Hindlimb muscle (tissue), 1 donor: Measurements from ENCODE around the gene RPS14. TPM values are rescaled to one million over a fixed set of nuclear protein-coding genes. Genes with fewer than 3 reads are reported as not detected.

Source experiments
- DNase-seq: peaks from one replicate; pipeline ENCODE4 v3.0.0-alpha.2; 2013
- polyA plus RNA-seq: library from polyadenylated mRNA; unstranded; fragments of 120-200 nt; gene quantifications from one replicate; pipeline ENCODE4 v1.2.1, GENCODE V29; 2013; ENCODE audit not compliant: insufficient read length

The RPS14 gene
- polyA plus RNA-seq = 2,799 TPM

- DNase-seq = peak; percentile 97
Measured at GRCh38 chr5:150449517-150450339, at the start of gene RPS14. Gene RPS14, minus strand, starts transcription at chr5:150449739. Its CDS starts 2,006 bp downstream, at chr5:150447733.

DNA sequence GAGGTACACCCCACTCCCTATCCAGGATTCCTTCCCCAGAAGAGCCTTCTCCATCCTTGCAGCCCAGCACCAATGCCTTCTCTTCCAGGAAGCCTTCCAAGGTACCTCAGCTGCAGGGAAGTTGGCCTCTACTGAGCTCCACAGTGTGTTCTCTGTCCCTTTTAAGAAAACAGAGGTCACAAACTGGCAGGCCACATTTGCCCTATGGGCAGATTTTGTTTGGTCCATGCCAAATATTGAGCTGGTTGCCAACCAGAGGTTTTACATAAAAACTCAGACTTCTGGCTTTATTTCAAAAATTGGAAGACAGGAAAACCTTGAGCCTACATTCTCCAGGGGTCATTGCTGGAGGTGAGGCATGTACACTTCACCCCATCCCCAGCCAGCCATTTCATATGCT lies 49.4 kb upstream of the RPS14 start:
- DNase-seq = no peak

DNA sequence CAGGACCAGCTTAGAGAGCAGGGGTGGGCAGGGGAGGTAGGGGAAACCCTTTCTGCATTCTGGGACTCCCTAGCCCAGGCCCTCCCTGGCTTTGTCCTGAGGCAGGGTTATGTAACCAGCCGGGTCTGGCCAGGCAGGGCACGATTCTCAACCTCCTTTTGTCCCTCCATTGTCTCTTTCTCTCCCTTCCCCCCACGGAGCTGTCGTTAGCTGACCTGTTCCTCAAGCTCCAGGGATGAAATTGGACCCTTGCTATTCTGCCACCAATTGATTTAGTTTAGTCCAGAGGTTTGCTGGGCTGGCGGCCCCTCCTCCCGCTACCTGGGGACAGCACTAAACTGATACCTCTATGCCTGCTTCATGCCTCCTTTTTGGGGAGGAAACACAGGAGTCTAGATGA lies 49.0 kb upstream of the RPS14 start:
- DNase-seq = no peak

DNA sequence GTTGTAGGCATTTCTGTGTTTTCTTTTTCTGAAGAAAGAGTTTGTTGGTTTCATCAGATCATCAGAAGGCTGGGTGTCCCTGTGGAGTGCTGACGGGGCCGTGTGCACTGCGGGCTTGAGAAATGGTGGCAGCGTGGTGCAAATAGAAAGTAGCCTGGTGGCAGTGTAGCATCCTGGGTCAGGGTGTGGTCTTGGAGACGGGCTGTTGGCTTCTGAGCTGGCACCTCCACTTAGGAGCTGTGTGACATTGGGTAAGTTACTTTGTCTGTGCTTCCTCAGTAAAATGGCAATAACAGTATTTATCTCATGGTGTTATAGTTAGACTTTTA lies 48.4 kb upstream of the RPS14 start:
- no peak for DNase-seq

DNA sequence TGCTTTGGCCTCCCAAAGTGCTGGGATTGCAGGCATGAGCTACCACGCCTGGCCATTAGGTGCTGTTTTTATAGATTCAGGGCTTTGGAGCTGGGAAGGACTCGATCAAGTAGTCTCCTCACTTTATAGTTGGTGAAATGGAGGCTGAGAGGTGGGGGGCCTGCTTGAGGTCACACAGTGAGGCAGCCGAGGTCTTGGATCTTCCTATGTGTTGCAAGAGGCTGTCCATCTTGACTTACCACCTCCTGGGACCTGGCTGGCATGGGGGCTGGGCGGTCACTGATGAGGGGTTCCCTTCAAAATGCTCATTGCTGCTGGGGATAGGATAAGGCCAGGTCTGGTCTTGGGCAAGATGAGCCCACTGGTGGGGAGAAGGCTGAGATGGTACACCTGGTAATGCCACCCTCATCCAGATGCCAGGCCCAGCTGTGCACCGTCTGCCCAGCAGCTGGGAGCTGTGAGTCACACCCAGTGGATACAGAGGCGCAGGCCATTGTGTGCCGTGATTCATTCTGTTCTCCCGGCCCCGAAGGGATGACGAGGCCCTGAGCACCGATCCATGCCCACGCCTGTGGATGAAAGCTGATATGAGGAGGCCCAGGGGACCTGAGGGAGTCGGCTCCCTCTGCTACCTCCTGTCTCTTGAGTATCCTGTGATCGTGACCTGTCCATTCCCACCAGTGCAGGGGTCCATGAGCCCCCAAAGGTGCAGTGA lies 47.9 kb upstream of the RPS14 start:
- no peak for DNase-seq

DNA sequence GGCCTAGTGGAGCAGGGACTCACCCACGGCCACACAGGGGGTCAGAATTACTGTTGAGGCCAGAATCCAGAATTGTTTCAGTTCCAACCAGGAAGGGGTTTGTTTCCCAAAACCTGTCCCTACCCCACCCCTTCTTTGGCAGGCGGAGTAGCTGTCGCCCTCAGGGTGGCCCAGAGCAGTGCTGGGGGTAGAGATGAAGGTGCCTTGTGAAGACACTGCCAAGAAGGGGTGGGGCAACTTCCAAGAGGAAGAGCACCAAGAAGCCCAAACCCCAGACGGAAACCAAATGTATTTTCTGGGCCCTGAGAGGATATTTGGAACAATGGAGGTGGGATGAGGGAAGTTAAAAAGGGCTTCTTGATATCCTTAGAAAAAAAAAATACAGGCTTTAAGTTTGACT lies 47.0 kb upstream of the RPS14 start:
- no peak for DNase-seq

DNA sequence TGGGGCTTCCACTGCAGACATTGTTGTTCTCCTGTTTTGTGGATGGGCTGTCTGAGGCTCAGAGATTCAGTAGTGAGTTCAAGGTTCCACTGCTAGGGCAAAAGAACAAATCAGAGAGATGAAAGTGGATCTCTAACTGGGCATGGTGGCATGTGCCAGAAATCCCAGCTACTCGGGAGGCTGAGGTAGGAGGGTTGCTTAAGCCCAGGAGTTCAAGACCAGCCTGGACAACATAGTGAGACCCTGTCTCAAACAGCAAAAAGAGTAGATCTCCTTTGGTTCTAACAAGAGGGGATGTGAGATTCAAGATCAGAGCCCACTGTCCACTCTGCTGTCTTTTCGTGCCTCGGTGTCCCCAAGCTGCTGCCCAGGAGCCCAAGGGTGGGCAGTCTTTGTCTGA lies 46.6 kb upstream of the RPS14 start:
- no peak for DNase-seq

- no peak for DNase-seq
Measured at GRCh38 chr5:150492621-150493020, 43.1 kb upstream of the RPS14 start.

GRCh38 chr5:150491876-150492275 lies 42.3 kb upstream of the RPS14 start:
- no peak for DNase-seq

DNA sequence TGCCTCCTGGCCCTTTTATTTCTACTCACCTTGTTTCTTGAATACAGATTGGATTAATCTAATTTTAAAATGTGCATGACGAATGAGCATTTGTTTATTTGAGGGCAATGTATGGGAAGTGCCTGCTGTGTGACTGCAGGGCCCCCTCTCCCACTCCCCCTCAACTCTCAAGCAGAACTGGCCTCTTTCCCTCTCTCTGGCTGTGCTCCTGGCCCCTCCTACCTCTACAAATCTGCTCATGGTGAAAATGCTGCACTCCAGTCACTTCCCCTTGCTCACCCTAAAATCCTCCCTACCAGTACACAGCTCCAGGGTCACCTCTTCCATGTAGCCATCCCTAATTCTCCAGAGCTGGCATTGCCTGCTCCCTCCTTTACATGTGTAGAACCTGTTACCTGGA lies 41.2 kb upstream of the RPS14 start:
- no peak for DNase-seq

DNA sequence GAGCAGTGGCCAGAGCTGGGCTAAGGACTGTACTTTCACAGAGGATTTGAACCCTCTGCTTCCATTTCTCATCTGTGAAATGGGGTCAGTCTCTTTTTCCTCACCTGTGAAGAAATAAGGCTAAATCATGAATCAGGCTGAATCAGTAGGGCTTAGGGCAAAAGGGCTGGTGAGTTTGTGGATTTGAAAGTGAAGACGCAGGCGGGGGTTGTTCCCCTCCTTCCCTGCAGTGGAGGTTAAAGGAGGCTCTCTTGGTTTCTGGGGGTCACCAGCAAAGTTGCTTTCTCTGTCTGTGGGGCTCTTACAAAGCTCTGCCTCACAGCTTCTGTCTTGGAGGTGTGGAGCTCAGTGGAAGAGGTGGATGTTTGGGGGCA lies 40.7 kb upstream of the RPS14 start:
- DNase-seq = no peak

DNA sequence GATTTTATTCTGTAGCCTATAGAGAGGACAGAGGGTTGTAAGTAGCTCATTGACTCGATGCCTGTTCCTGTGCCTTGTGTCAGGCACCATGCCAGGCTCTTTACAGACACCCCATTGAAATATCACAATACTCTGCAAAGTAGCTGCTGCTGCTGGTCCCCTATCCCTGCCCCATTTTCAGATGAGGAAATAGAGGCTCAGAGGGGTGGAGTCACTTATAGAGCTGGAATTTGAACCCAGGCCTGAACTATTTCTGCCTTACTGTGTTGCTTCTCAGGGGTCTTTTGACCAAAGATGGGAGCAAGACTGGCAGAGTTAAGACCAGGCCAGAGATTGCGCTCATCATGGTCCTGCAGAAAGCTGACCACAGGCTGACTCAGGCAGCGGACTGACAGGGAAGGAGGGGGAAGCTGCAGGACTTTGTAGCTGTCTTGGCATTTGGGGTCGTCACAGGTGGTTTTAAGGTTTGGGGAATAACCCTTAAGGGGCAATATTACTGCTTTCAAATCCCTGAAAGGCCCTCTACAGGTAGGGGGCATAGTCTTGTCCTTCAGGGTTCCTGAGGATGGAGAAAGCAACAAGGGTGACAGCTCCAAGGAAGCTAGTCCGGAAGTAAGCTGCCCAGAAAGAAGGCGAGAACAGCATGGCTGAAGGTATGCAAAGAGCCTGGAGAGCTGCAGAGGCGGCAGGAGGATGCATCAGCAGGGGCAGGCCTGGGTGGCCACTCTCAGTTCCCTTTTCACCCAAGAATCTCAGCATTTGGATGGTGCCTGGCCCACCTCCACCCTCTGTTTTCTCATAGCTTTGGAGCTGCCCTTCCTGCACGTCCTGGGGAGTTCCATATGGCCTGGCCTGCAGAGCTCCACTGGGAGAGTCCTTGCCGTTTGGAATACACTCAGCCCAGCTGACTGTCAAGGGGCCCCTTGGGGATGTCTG lies 40.1 kb upstream of the RPS14 start:
- DNase-seq = no peak

- DNase-seq = peak; percentile 48
Measured at GRCh38 chr5:150488519-150489359, 39.2 kb upstream of the RPS14 start.

GRCh38 chr5:150487199-150488061 lies 37.9 kb upstream of the RPS14 start:
- DNase-seq = no peak

DNA sequence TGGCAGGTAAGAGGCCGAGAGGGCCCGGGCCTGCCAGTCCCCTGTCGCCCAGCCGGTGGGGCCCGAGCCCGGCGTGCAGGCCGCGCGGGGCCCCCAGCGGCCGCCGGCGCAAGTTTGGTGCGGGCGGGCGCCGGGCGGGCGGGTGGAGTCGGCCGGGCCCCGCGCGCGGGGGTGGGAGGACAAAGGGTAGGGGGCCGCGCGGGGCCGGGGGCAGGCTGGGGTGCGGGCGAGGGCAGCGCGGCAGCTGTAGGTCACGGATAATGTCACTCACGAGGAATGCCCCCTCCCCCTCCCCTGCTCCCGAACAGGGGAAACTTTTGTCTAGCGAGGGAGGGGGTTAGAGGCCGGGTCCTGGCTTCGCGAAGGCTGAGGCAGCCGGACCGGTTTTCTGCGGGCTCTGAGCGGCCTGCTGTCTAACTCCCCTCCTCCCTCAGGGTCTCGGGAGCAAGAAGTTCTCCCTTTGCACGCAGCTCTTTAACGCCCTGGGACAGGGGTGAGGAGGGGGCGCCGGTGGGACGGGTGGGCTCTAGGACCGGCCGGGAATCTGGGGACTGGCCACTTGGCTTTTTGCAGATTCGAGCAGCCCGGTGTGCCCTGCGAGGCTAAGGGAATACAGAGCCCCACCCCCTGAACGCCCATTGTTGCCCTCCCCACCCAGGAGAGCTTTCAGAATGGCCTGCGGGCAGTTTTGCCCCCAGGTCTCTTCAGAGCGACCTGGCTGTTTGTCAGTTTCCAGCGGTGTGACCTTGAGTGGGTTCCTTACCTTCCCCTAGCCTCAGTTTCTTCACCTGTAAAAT lies 37.1 kb upstream of the RPS14 start:
- DNase-seq = peak; percentile 81

DNA sequence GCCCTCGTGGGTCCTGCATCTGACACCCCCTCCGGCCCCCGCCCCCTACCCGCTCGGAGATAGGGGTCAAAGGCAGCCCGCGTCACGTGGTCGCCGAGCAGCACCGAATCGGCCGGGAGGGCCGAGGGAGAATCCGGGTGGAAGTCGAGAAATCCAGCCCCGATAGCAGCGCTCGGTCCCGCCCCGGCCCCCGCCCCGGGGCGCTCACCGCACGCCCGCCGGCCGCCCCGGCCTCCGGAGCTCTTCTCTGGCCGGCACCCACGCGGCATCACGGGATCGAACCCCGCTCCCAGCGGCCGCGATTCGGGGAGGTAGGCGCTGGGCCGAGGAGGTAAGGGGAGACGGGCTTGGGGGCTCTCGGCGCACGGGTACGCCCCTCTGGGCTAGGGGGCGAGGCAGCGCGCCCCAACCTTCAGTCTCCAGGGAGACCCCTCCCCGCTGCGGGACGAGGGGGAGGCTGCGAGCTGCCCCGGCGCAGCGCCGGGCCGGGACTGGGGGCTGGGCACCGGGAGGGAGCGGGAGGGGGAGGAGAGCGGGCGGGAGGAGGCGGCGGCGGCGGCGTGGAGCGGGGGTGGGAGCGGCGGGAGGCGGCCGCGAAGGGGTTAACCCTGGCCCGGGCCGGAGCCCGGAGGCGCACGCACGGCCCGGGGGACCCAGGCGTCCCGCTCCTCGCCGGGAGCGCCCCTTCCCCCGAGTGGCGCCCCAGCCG lies 36.3 kb upstream of the RPS14 start:
- peak; percentile 73 for DNase-seq

DNA sequence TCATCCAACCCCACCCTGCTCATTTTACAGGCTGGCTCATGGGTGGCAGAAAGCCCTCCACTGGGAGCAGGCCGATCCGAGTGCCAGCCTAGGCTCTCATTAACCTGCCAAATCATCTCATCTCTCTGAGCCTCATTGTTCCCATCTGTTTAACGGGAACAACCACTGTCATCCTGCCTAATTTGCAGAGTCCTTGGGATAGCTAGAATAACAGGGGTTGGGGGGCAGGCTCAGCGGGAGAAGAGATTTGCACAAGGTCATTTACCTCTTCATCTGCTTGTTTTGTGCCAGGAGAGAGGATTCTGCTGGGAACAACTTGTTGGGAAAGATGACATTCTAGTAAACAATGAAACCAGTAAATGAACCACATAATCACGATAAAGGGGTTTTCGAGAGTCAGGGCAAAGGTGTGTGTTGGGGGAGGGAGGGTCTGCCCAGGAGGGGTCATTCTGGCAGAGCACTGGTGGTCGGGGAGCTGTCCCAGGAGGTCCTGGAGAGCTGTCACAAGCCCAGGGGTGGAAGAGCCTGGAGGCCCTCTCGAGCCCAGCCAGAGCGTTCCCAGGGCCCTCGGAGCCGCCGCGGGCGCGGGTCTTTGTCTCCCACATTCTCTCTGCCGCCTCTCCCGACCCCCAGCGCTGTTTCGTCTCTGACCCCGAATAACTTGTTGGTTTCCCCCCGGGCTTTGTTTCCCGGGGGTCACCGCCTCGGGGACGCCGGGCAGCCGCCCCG lies 35.6 kb upstream of the RPS14 start:
- DNase-seq = no peak

DNA sequence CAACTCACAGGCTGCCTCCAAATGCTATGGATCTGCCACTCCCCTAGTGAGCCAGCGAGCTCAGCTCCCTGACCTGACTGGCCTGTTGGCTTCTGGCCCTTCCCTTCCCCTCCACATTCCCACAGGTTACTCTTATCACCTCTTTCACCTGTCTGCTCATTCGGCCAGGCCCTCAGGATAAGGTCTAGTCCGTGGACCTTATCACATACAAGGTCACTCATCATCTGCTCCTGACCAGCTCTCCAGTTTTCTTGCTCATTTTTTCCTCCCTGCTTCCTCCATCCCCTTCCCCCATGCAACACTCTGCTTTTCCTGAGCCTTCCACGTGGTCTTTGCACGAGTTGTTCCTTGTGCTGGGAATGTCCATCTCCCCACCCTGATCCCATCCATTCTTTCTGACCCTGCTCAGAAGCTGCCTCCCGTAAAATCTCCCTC lies 32.5 kb upstream of the RPS14 start:
- DNase-seq = no peak

DNA sequence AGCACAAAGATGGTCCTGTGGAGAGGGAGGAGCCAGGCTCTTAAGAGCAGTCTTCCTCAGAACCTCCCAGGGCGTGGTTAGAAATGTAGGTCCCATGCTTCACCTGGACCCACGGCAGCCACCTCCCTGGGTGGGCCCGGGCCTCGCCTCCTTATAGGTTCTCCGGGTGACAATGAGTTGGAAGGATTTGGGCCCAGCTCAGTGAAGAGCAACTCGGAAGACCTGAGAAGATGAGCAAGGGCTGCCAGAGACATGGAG lies 32.1 kb upstream of the RPS14 start:
- DNase-seq = no peak
